Stimulated activated CD8-positive, alpha-beta memory T cell treated with anti-CD3 and anti-CD28 coated beads, Interleukin-4, amount 100 ng/mL, for 48 hours (primary cell): ENCODE results near the gene ABI1.

Source experiments
- DNase-seq: peaks from one replicate; pipeline ENCODE4 v3.0.0-alpha.2; 2020

Gene ABI1

GRCh38 chr10:26706936-26707335, 153.8 kb downstream of the ABI1 start:
- no peak for DNase-seq

GRCh38 chr10:26706206-26706605, 154.6 kb downstream of the ABI1 start:
- DNase-seq, result no peak

GRCh38 chr10:26703974-26704373, 156.8 kb downstream of the ABI1 start:
- DNase-seq, result no peak

GRCh38 chr10:26703096-26703495, 157.7 kb downstream of the ABI1 start:
- no peak for DNase-seq

- no peak for DNase-seq
These were observed 159.7 kb downstream of the ABI1 start for GRCh38 chr10:26700884-26701630.

GRCh38 chr10:26699631-26700030, 161.1 kb downstream of the ABI1 start:
- no peak for DNase-seq

- DNase-seq, result no peak
These were observed 161.8 kb downstream of the ABI1 start for GRCh38 chr10:26698909-26699308.

GRCh38 chr10:26697922-26698608, 162.7 kb downstream of the ABI1 start:
- DNase-seq, result no peak

- DNase-seq, result peak; percentile 76
These were observed 163.4 kb downstream of the ABI1 start, which contains the start of gene PDSS1 for GRCh38 chr10:26697163-26697921. TSS of gene PDSS1 (plus strand) at chr10:26697701. CDS start at chr10:26697712, 11 bp downstream.

GRCh38 chr10:26696786-26697162, 164.0 kb downstream of the ABI1 start:
- no peak for DNase-seq
